Measurements from ENCODE around the gene CIDEB. TPM values are rescaled to one million over a fixed set of nuclear protein-coding genes. Genes with fewer than 3 reads are reported as not detected.
"Not testable (repeated sequence)": the region's sequence is repeated elsewhere in the genome, so short reads cannot be mapped to it uniquely, and the experiment has no call there.

The CIDEB gene
- total RNA-seq, 1 donor from 2014 or later = not detected

GRCh38 chr14:24331731-24332267, 24.0 kb upstream of the CIDEB start:
- Mint-ChIP-seq H3K9me3 (ENCODE audit: unreplicated experiment) (no peaks in the 10 kb centered on the region), H3K36me3 (ENCODE audit: unreplicated experiment) (no peaks in the 10 kb centered on the region), H3K4me3 (ENCODE audit: unreplicated experiment) (no peak overlapping the region), H3K4me1 (ENCODE audit: unreplicated experiment) (peaks cover 38% of the 10 kb centered on the region), H3K27ac (ENCODE audit: unreplicated experiment) (no peak overlapping the region), H3K27me3 (ENCODE audit: unreplicated experiment) (no peaks in the 10 kb centered on the region)
- no peak for TF ChIP-seq CTCF (IDR thresholded peaks at IDR 0.05)
- no peak for DNase-seq (ENCODE audit: extremely low spot score, unreplicated experiment)

- H3K27me3 Mint-ChIP-seq (ENCODE audit: unreplicated experiment) = no peaks in the 10 kb centered on the region
- TF ChIP-seq CTCF (IDR thresholded peaks at IDR 0.05) = no peak
- no peaks in the 10 kb centered on the region for H3K36me3 Mint-ChIP-seq (ENCODE audit: unreplicated experiment)
- H3K9me3 Mint-ChIP-seq (ENCODE audit: unreplicated experiment) = no peaks in the 10 kb centered on the region
- DNase-seq (ENCODE audit: extremely low spot score, unreplicated experiment) = no peak
- peaks cover 32% of the 10 kb centered on the region for H3K4me1 Mint-ChIP-seq (ENCODE audit: unreplicated experiment)
- no peak overlapping the region for H3K4me3 Mint-ChIP-seq (ENCODE audit: unreplicated experiment)
- no peak overlapping the region for H3K27ac Mint-ChIP-seq (ENCODE audit: unreplicated experiment)
Observed at GRCh38 chr14:24330973-24331674, 23.3 kb upstream of the CIDEB start.

GRCh38 chr14:24329736-24330135, 22.0 kb upstream of the CIDEB start:
- no peak for DNase-seq (ENCODE audit: extremely low spot score, unreplicated experiment)
- no peaks in the 10 kb centered on the region for H3K36me3 Mint-ChIP-seq (ENCODE audit: unreplicated experiment)
- TF ChIP-seq CTCF (IDR thresholded peaks at IDR 0.05) = no peak
- peaks cover 19% of the 10 kb centered on the region for H3K4me1 Mint-ChIP-seq (ENCODE audit: unreplicated experiment)
- no peaks in the 10 kb centered on the region for H3K9me3 Mint-ChIP-seq (ENCODE audit: unreplicated experiment)
- H3K4me3 Mint-ChIP-seq (ENCODE audit: unreplicated experiment) = no peak overlapping the region
- no peak overlapping the region for H3K27ac Mint-ChIP-seq (ENCODE audit: unreplicated experiment)
- H3K27me3 Mint-ChIP-seq (ENCODE audit: unreplicated experiment) = no peaks in the 10 kb centered on the region

- no peak overlapping the region for H3K27ac Mint-ChIP-seq (ENCODE audit: unreplicated experiment)
- no peak for TF ChIP-seq CTCF (IDR thresholded peaks at IDR 0.05)
- H3K4me3 Mint-ChIP-seq (ENCODE audit: unreplicated experiment) = no peak overlapping the region
- peaks cover 17% of the 10 kb centered on the region for H3K4me1 Mint-ChIP-seq (ENCODE audit: unreplicated experiment)
- H3K9me3 Mint-ChIP-seq (ENCODE audit: unreplicated experiment) = no peaks in the 10 kb centered on the region
- no peaks in the 10 kb centered on the region for H3K27me3 Mint-ChIP-seq (ENCODE audit: unreplicated experiment)
- DNase-seq (ENCODE audit: extremely low spot score, unreplicated experiment) = no peak
- H3K36me3 Mint-ChIP-seq (ENCODE audit: unreplicated experiment) = no peaks in the 10 kb centered on the region
Observed at GRCh38 chr14:24329073-24329663, 21.4 kb upstream of the CIDEB start.

- not testable (repeated sequence) for H3K36me3 Mint-ChIP-seq (ENCODE audit: unreplicated experiment); H3K4me1 Mint-ChIP-seq (ENCODE audit: unreplicated experiment); H3K9me3 Mint-ChIP-seq (ENCODE audit: unreplicated experiment); H3K27me3 Mint-ChIP-seq (ENCODE audit: unreplicated experiment); DNase-seq (ENCODE audit: extremely low spot score, unreplicated experiment); H3K4me3 Mint-ChIP-seq (ENCODE audit: unreplicated experiment); H3K27ac Mint-ChIP-seq (ENCODE audit: unreplicated experiment)
- TF ChIP-seq CTCF (IDR thresholded peaks at IDR 0.05) = peak; percentile 71
Observed at GRCh38 chr14:24327914-24328313, 20.1 kb upstream of the CIDEB start.

Data from osteocyte (in vitro differentiated cells).